NCI-H510A (cell line): ENCODE data around the gene COL8A2.

Experiments
- DNase-seq: peaks from one replicate; lab custom pipeline; 2025; lab: John Stamatoyannopoulos, UW

COL8A2 gene

GRCh38 chr1:36053978-36054377 is 71.0 kb downstream of the COL8A2 start:
- DNase-seq, result no peak

GRCh38 chr1:36051821-36052220 is 73.2 kb downstream of the COL8A2 start:
- no peak for DNase-seq
